ENCODE measurements around the gene ARHGEF28. TPM values are rescaled to one million over a fixed set of nuclear protein-coding genes. Genes with fewer than 3 reads are reported as not detected.

ARHGEF28 gene
- total and polyA plus RNA-seq, 8 donors: 14.9 to 36.2 (median 24.6) TPM

- Histone ChIP-seq H3K9me3 (no peaks in the 10 kb centered on the region), H3K36me3 (no peaks in the 10 kb centered on the region), H3K27ac (peak overlapping the region in 1 of 4 donors; percentile 29), H3K27me3 (no peaks in the 10 kb centered on the region), H3K4me3 (no peak overlapping the region), H3K4me1 (peaks cover 21 to 31% (median 28%) of the 10 kb centered on the region in 3 donors)
- TF ChIP-seq, protein P1, sequence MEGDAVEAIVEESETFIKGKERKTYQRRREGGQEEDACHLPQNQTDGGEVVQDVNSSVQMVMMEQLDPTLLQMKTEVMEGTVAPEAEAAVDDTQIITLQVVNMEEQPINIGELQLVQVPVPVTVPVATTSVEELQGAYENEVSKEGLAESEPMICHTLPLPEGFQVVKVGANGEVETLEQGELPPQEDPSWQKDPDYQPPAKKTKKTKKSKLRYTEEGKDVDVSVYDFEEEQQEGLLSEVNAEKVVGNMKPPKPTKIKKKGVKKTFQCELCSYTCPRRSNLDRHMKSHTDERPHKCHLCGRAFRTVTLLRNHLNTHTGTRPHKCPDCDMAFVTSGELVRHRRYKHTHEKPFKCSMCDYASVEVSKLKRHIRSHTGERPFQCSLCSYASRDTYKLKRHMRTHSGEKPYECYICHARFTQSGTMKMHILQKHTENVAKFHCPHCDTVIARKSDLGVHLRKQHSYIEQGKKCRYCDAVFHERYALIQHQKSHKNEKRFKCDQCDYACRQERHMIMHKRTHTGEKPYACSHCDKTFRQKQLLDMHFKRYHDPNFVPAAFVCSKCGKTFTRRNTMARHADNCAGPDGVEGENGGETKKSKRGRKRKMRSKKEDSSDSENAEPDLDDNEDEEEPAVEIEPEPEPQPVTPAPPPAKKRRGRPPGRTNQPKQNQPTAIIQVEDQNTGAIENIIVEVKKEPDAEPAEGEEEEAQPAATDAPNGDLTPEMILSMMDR (IDR thresholded peaks at IDR 0.05): no peak
- intact Hi-C loops (cut with DNase I): no loop called here
- 11 to 27% methylated on average over 2 of the region's 2 CpGs for WGBS, 2 donors
- ATAC-seq: peak; percentile 27 to 63 (median 56)
- FAIRE-seq: no peak
- DNase-seq: no peak
These were observed 26.4 kb downstream of the ARHGEF28 start for GRCh38 chr5:73652391-73652790.

GRCh38 chr5:73654171-73654811 lies 28.3 kb downstream of the ARHGEF28 start:
- Histone ChIP-seq H3K27me3 (no peaks in the 10 kb centered on the region), H3K27ac (peak overlapping the region in 2 of 4 donors; percentile 63 to 70), H3K36me3 (no peaks in the 10 kb centered on the region), H3K9me3 (no peaks in the 10 kb centered on the region), H3K4me1 (peaks cover 21 to 31% (median 28%) of the 10 kb centered on the region in 3 donors), H3K4me3 (no peak overlapping the region)
- FAIRE-seq (no peak), DNase-seq (no peak), ATAC-seq (peak in 3 of 4 donors; percentile 35 to 73 (median 73))
- TF ChIP-seq, protein P1 (IDR thresholded peaks at IDR 0.05): no peak
- intact Hi-C loops (cut with DNase I): no loop called here
- 52 to 55% methylated on average over 3 of the region's 3 CpGs for WGBS, 2 donors

DNA sequence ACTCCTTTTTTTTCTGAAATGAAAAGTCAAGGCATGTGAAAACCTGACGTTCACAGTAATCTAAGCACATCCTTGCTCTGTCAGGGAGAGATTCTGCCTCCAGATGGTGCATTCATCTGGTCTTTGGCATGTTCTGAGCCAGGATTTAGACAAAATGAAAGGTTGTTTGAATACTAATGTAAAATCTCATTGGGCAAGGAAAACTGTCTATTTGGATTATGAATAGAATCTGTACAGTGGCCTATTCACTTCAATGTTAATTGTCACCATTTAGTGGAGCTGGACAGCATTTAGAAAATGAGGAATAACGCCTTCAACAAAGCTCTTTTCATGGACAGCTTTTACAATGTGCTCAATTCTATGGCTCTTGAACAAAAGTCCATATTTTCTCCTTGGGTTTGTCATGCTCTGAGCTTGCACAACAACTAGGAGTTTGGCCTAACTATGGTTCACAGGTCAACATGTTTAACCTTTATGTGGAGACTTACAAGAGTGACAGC lies 28.9 kb downstream of the ARHGEF28 start:
- Histone ChIP-seq H3K4me3 (no peak overlapping the region), H3K36me3 (no peaks in the 10 kb centered on the region), H3K4me1 (peaks cover 21 to 31% (median 28%) of the 10 kb centered on the region in 3 donors), H3K27me3 (no peaks in the 10 kb centered on the region), H3K9me3 (no peaks in the 10 kb centered on the region), H3K27ac (peak overlapping the region in 2 of 4 donors; percentile 31 to 63)
- WGBS, 2 donors: 53 to 61% methylated on average over 2 of the region's 2 CpGs
- no peak for FAIRE-seq
- DNase-seq: no peak
- TF ChIP-seq, protein P1 (IDR thresholded peaks at IDR 0.05): no peak
- ATAC-seq: peak in 1 of 4 donors; percentile 15
- intact Hi-C loops (cut with DNase I): no loop called here

DNA sequence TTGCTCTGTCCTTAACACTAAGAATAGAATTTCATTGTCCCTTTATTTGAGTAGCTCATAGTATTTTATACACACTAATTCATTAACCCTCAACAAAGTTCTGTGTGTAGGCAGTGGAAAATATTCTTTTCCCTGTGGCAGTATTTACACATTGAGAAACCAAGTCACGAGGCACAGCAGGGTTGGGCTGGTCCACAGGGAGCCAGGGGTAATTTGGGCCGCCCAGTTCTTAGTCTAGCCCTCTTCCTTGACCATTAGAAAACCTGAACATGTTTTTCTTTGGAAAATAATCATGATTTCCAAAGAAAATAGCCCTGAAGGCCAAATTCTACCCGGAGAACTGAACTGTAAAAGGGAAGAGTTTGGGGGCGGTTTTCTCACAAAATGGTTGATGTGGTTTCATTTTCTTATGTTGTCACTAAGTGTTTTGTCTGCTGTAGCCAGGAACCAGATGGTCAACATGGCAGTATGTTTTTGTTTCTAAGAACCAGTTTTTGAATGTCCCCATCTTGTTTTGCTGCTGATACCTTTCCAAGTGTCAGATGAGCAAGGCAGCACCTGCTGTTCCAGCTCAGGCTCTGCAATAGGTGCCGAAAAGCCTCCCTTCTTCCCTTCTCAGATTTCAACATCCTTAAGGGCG lies 29.6 kb downstream of the ARHGEF28 start:
- Histone ChIP-seq H3K9me3 (no peaks in the 10 kb centered on the region), H3K27ac (no peak overlapping the region), H3K4me1 (peaks cover 21 to 31% (median 28%) of the 10 kb centered on the region in 3 donors), H3K27me3 (no peaks in the 10 kb centered on the region), H3K4me3 (no peak overlapping the region), H3K36me3 (no peaks in the 10 kb centered on the region)
- DNase-seq (no peak), ATAC-seq (no peak), FAIRE-seq (no peak)
- WGBS, 2 donors: 85 to 92% methylated on average over 6 of the region's 6 CpGs
- TF ChIP-seq, protein P1 (IDR thresholded peaks at IDR 0.05): no peak
- intact Hi-C loops (cut with DNase I): no loop called here

DNA sequence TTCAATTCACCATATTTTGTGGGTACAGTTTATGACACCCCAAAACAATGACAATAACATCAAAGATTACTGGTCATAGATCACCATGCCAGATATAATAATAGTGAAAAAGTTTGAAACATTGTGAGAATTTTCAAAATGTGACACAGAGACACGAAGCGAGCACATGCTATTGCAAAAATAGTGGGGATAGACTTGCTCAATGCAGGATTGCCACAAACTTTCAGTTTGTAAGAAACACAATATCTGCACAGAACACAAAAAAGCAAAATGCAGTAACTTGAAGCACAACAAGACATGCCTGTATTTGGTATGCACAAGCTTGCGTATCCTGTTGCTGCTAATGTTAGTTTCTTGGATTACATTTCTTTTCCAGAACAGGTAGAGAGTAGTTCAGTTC lies 35.8 kb downstream of the ARHGEF28 start:
- H3K4me3 ChIP-seq: no peak overlapping the region
- no peak for DNase-seq
- no peaks in the 10 kb centered on the region for H3K9me3 ChIP-seq
- H3K27me3 ChIP-seq: no peaks in the 10 kb centered on the region
- intact Hi-C loops (cut with DNase I): no loop called here
- no peak for ATAC-seq
- no peaks in the 10 kb centered on the region for H3K36me3 ChIP-seq
- TF ChIP-seq, protein P1 (IDR thresholded peaks at IDR 0.05): no peak
- H3K27ac ChIP-seq: no peak overlapping the region
- FAIRE-seq: no peak
- H3K4me1 ChIP-seq: peaks cover 21 to 36% (median 31%) of the 10 kb centered on the region in 3 donors
- 93 to 95% methylated on average over 3 of the region's 3 CpGs for WGBS, 2 donors

All from pancreas (tissue), 10 donors.